H9 (cell line): Measurements from ENCODE around the gene UBASH3A. TPM values are rescaled to one million over a fixed set of nuclear protein-coding genes. Genes with fewer than 3 reads are reported as not detected.

ENCODE experiments used
- DNase-seq: peaks from one replicate; pipeline ENCODE4 v3.0.0-alpha.2; 2017
- H2AFZ ChIP-seq: one replicate; pipeline ENCODE4 v1.6.1; 2013; ENCODE audit warnings: mild to moderate bottlenecking, low read length, control low read depth, moderate library complexity
- H2AK5ac ChIP-seq: 2 replicates; pipeline ENCODE4 v1.6.1; 2013; ENCODE audit warnings: low read length, control low read depth, mixed read lengths; ENCODE audit not compliant: insufficient read length
- H2BK120ac ChIP-seq: one replicate; pipeline ENCODE4 v1.6.1; 2013; ENCODE audit warnings: low read depth, mild to moderate bottlenecking, low read length, control low read depth, inconsistent platforms; ENCODE audit not compliant: poor library complexity, severe bottlenecking
- H2BK12ac ChIP-seq: 2 replicates; pipeline ENCODE4 v1.6.1; 2013; ENCODE audit warnings: low read length, control low read depth, mixed read lengths, low read depth; ENCODE audit not compliant: insufficient read length
- H2BK15ac ChIP-seq: 2 replicates; pipeline ENCODE4 v1.6.1; 2013; ENCODE audit warnings: low read depth, low read length, control low read depth
- H2BK20ac ChIP-seq: one replicate; pipeline ENCODE4 v1.6.1; 2013; ENCODE audit warnings: low read depth, mild to moderate bottlenecking, low read length, control low read depth, inconsistent platforms; ENCODE audit not compliant: poor library complexity, severe bottlenecking
- H2BK5ac ChIP-seq: 2 replicates; pipeline ENCODE4 v1.6.1; 2013; ENCODE audit warnings: low read length, control low read depth, mixed read lengths; ENCODE audit not compliant: insufficient read length
- H3K14ac ChIP-seq: 2 replicates; pipeline ENCODE4 v1.6.1; 2013; ENCODE audit warnings: low read length, control low read depth; ENCODE audit not compliant: insufficient read depth
- H3K18ac ChIP-seq: 2 replicates; pipeline ENCODE4 v1.6.1; 2013; ENCODE audit warnings: low read depth, mild to moderate bottlenecking, mixed read lengths, low read length, control low read depth; ENCODE audit not compliant: insufficient read length
- H3K23ac ChIP-seq: 2 replicates; pipeline ENCODE4 v1.6.1; 2013; ENCODE audit warnings: low read length, control low read depth, mixed read lengths, low read depth; ENCODE audit not compliant: insufficient read length
- H3K23me2 ChIP-seq: 2 replicates; pipeline ENCODE4 v1.6.1; 2013; ENCODE audit warnings: low read depth, mild to moderate bottlenecking, mixed read lengths, low read length, control low read depth; ENCODE audit not compliant: insufficient read length, poor library complexity, severe bottlenecking
- H3K27ac ChIP-seq: 2 replicates; pipeline ENCODE4 v1.5.1; 2013; ENCODE audit warnings: low read length, control low read depth, mixed read lengths, low read depth; ENCODE audit not compliant: insufficient read length
- H3K27me3 ChIP-seq: 2 replicates; pipeline ENCODE4 v1.6.1; 2013; ENCODE audit warnings: low read length, control low read depth, inconsistent platforms; ENCODE audit not compliant: insufficient read depth
- H3K4ac ChIP-seq: 2 replicates; pipeline ENCODE4 v1.6.1; 2013; ENCODE audit warnings: low read depth, mild to moderate bottlenecking, control low read depth, inconsistent platforms, low read length, moderate library complexity
- H3K4me1 ChIP-seq: 2 replicates; pipeline ENCODE4 v1.6.1; 2013; ENCODE audit warnings: low read length, control low read depth, inconsistent platforms; ENCODE audit not compliant: insufficient read depth
- H3K4me2 ChIP-seq: 2 replicates; pipeline ENCODE4 v1.6.1; 2013; ENCODE audit warnings: low read length, control low read depth, mixed read lengths; ENCODE audit not compliant: insufficient read length, insufficient read depth
- H3K56ac ChIP-seq: 2 replicates; pipeline ENCODE4 v1.6.1; 2013; ENCODE audit warnings: low read depth, mild to moderate bottlenecking, mixed read lengths, low read length, control low read depth; ENCODE audit not compliant: insufficient read length
- H3K79me1 ChIP-seq: 2 replicates; pipeline ENCODE4 v1.6.1; 2013; ENCODE audit warnings: low read depth, mild to moderate bottlenecking, moderate library complexity, low read length, control low read depth, inconsistent platforms; ENCODE audit not compliant: insufficient read depth, poor library complexity, severe bottlenecking
- H3K79me2 ChIP-seq: 2 replicates; pipeline ENCODE4 v1.6.1; 2013; ENCODE audit warnings: low read length, control low read depth, inconsistent platforms; ENCODE audit not compliant: insufficient read depth
- H3K9ac ChIP-seq: 2 replicates; pipeline ENCODE4 v1.6.1; 2013; ENCODE audit warnings: low read length, control low read depth, mixed read lengths; ENCODE audit not compliant: insufficient read length; ENCODE audit errors: extremely low read depth
- H3K9me3 ChIP-seq: one replicate; pipeline ENCODE4 v1.6.1; 2013; ENCODE audit warnings: low read depth, low read length, inconsistent platforms; ENCODE audit not compliant: control insufficient read depth
- H3T11ph ChIP-seq: one replicate; pipeline ENCODE4 v1.6.1; 2013; ENCODE audit warnings: mild to moderate bottlenecking, low read length, control low read depth, inconsistent platforms
- H4K20me1 ChIP-seq: one replicate; pipeline ENCODE4 v1.6.1; 2013; ENCODE audit not compliant: control insufficient read depth, insufficient read length, insufficient read depth
- H4K5ac ChIP-seq: 2 replicates; pipeline ENCODE4 v1.6.1; 2013; ENCODE audit warnings: low read depth, mild to moderate bottlenecking, mixed read lengths, low read length, control low read depth; ENCODE audit not compliant: insufficient read length
- H4K8ac ChIP-seq: replicated peaks from 2 replicates; pipeline ENCODE4 v1.6.1; 2013; ENCODE audit warnings: low read length, control low read depth, mixed read lengths, low read depth; ENCODE audit not compliant: insufficient read length
- H4K91ac ChIP-seq: 2 replicates; pipeline ENCODE4 v1.6.1; 2013; ENCODE audit warnings: low read depth, mild to moderate bottlenecking, moderate library complexity, mixed read lengths, low read length, control low read depth; ENCODE audit not compliant: insufficient read length
- H3K27ac Mint-ChIP-seq, 3 experiments: 2 replicates in 2 of 3; 3 replicates in 1 of 3; pipeline ENCODE4 v1.8.0; 2020 to 2021; ENCODE audit warnings: mixed read lengths in 3 of 3, mild to moderate bottlenecking in 1 of 3, moderate library complexity in 1 of 3
- H3K27me3 Mint-ChIP-seq: 2 replicates; pipeline ENCODE4 v1.8.0; 2021; ENCODE audit warnings: low read depth, mild to moderate bottlenecking, moderate library complexity, mixed read lengths
- H3K36me3 Mint-ChIP-seq, 3 experiments: 2 replicates in 2 of 3; 3 replicates in 1 of 3; pipeline ENCODE4 v1.8.0; 2020 to 2021; ENCODE audit warnings: low read depth in 3 of 3, mixed read lengths in 3 of 3; ENCODE audit not compliant: insufficient read depth in 1 of 3
- H3K4me1 Mint-ChIP-seq, 2 experiments: 2 replicates each; pipeline ENCODE4 v1.8.0; 2020; ENCODE audit warnings: mixed read lengths in 2 of 2
- H3K4me3 Mint-ChIP-seq, 2 experiments: 2 replicates in 1 of 2; 3 replicates in 1 of 2; pipeline ENCODE4 v1.8.0; 2020 to 2021; ENCODE audit warnings: mild to moderate bottlenecking in 2 of 2, mixed read lengths in 2 of 2, moderate library complexity in 1 of 2
- H3K9me3 Mint-ChIP-seq, 2 experiments: 2 replicates in 1 of 2; 3 replicates in 1 of 2; pipeline ENCODE4 v1.8.0; 2020; ENCODE audit warnings: mild to moderate bottlenecking in 2 of 2, mixed read lengths in 2 of 2, moderate library complexity in 1 of 2
- CTCF ChIP-seq: fragments of 200-600 bp; sonication (generic); conservative IDR thresholded peaks from 3 replicates; pipeline ENCODE4 v1.8.0; 2021; ENCODE audit warnings: antibody characterized with exemption, mild to moderate bottlenecking
- WGBS: extraction: QIAGEN DNeasy Blood & Tissue Kit; methylation state at CpG from one replicate; pipeline ENCODE4 v1.1.7; 2013; ENCODE audit warnings: missing lambda C conversion rate, low lambda C conversion rate, mixed read lengths; ENCODE audit not compliant: insufficient read length; ENCODE audit errors: extremely low coverage; 5-methylcytosine and 5-hydroxymethylcytosine counted together
- total RNA-seq: library from RNA; stranded (reverse); gene quantifications from 2 replicates; pipeline ENCODE4 v1.2.1, GENCODE V29; 2021

The UBASH3A gene
- total RNA-seq, 1 experiment from 2014 or later: not detected

- H2AFZ ChIP-seq: no peak overlapping the region
- no peaks in the 10 kb centered on the region for H3K23me2 ChIP-seq
- H3K4me2 ChIP-seq: no peak overlapping the region
- H3K9me3 Mint-ChIP-seq: no peaks in the 10 kb centered on the region; a peak in 1 of 5 replicates
- TF ChIP-seq CTCF: no peak
- H3K36me3 Mint-ChIP-seq: no peaks in the 10 kb centered on the region
- no peak overlapping the region for H2BK15ac ChIP-seq
- H3K4me3 Mint-ChIP-seq: no peak overlapping the region
- DNase-seq: no peak
- H4K91ac ChIP-seq: no peak overlapping the region
- H4K5ac ChIP-seq: no peak overlapping the region
- no peaks in the 10 kb centered on the region for H3K4me1 ChIP-seq
- no peak overlapping the region for H2BK12ac ChIP-seq
- H3K56ac ChIP-seq: no peak overlapping the region
- H4K20me1 ChIP-seq: no peaks in the 10 kb centered on the region
- H3K23ac ChIP-seq: no peak overlapping the region
- H2BK20ac ChIP-seq: no peak overlapping the region
- no peak overlapping the region for H4K8ac ChIP-seq
- H3K27me3 ChIP-seq: no peaks in the 10 kb centered on the region
- H2AK5ac ChIP-seq: no peak overlapping the region
- no peak overlapping the region for H3K18ac ChIP-seq
- no peak overlapping the region for H3K14ac ChIP-seq
- H3K79me2 ChIP-seq: no peaks in the 10 kb centered on the region
- no peak overlapping the region for H3K9ac ChIP-seq
- no peaks in the 10 kb centered on the region for H3K9me3 ChIP-seq
- H3T11ph ChIP-seq: no peak overlapping the region
- WGBS: no CpG with 5 or more reads among the region's 14 CpGs
- H3K27ac Mint-ChIP-seq: no peak overlapping the region; a peak in 1 of 7 replicates
- H2BK120ac ChIP-seq: no peak overlapping the region
- no peaks in the 10 kb centered on the region for H3K79me1 ChIP-seq
- H2BK5ac ChIP-seq: no peak overlapping the region
- no peak overlapping the region for H3K27ac ChIP-seq
- H3K27me3 Mint-ChIP-seq: peaks cover 4% of the 10 kb centered on the region
- no peak overlapping the region for H3K4ac ChIP-seq
- peaks cover 11 to 14% of the 10 kb centered on the region in 2 experiments for H3K4me1 Mint-ChIP-seq
Measured at GRCh38 chr21:42413093-42413492, 9.4 kb downstream of the UBASH3A start.
